ENCODE measurements around the gene TNFRSF19.

DNA sequence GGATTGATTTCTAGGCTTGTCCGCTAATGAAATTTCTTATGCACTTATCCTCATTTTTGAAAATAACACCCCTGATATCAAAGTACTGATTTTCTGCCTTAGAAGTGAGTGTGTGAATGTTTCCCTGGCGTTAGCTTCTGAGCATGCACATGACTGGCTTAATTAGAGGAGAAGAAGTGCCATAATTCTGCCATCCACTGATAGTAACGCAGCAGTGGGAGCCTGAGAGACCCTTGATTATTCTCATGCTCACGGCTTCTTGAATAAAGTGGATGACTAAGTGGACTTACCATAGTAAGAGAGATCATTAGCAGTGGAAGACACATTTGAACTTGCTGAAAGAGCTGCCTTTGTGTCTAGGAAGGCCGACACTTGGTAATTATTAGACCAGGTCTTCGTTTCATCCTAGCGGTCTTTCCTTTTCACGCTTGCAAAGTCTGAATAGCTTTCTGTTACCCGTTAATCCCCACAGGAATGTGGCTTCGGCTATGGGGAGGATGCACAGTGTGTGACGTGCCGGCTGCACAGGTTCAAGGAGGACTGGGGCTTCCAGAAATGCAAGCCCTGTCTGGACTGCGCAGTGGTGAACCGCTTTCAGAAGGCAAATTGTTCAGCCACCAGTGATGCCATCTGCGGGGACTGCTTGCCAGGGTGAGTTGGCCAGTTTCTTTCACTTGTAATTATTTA, 45.3 kb downstream of the TNFRSF19 start:
- TF ChIP-seq, protein P1, sequence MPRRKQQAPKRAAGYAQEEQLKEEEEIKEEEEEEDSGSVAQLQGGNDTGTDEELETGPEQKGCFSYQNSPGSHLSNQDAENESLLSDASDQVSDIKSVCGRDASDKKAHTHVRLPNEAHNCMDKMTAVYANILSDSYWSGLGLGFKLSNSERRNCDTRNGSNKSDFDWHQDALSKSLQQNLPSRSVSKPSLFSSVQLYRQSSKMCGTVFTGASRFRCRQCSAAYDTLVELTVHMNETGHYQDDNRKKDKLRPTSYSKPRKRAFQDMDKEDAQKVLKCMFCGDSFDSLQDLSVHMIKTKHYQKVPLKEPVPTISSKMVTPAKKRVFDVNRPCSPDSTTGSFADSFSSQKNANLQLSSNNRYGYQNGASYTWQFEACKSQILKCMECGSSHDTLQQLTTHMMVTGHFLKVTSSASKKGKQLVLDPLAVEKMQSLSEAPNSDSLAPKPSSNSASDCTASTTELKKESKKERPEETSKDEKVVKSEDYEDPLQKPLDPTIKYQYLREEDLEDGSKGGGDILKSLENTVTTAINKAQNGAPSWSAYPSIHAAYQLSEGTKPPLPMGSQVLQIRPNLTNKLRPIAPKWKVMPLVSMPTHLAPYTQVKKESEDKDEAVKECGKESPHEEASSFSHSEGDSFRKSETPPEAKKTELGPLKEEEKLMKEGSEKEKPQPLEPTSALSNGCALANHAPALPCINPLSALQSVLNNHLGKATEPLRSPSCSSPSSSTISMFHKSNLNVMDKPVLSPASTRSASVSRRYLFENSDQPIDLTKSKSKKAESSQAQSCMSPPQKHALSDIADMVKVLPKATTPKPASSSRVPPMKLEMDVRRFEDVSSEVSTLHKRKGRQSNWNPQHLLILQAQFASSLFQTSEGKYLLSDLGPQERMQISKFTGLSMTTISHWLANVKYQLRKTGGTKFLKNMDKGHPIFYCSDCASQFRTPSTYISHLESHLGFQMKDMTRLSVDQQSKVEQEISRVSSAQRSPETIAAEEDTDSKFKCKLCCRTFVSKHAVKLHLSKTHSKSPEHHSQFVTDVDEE (CRISPR knock-in tag; IDR thresholded peaks at IDR 0.05), result no peak
- TF ChIP-seq ZFP30 (CRISPR knock-in tag; IDR thresholded peaks at IDR 0.05), result no peak
